ENCODE data around the gene TMEM19. TPM values are rescaled to one million over a fixed set of nuclear protein-coding genes. Genes with fewer than 3 reads are reported as not detected.

The TMEM19 gene
- total and polyA plus RNA-seq, 2 experiments from 2014 or later = 6.5 to 14.1 TPM

GRCh38 chr12:71645268-71645667 lies 40.6 kb upstream of the TMEM19 start:
- DNase-seq (ENCODE audit: low spot score) (no peak), ATAC-seq (no peak)
- Histone ChIP-seq H3K4me1 (ENCODE audit: insufficient read depth) (no peaks in the 10 kb centered on the region), H3K4me3 (no peak overlapping the region), H3K79me2 (replicated peaks; ENCODE audit: insufficient read depth) (peaks cover 28% of the 10 kb centered on the region), H3K27me3 (ENCODE audit: insufficient read depth) (no peaks in the 10 kb centered on the region), H4K20me1 (replicated peaks; ENCODE audit: insufficient read depth) (peaks cover 8% of the 10 kb centered on the region; the same call in 1 of the 2 replicates), H3F3A (replicated peaks; ENCODE audit: low read depth) (no peaks in the 10 kb centered on the region), H2AFZ (no peak overlapping the region), H3K4me2 (no peak overlapping the region), H3K9me2 (ENCODE audit: insufficient read depth) (no peaks in the 10 kb centered on the region), H3K27ac (ENCODE audit: low read depth) (no peak overlapping the region), H3K36me3 (ENCODE audit: insufficient read depth) (peaks cover 52% of the 10 kb centered on the region)
- Mint-ChIP-seq H3K4me1 (no peaks in the 10 kb centered on the region), H3K9me3 (no peaks in the 10 kb centered on the region), H3K4me3 (no peak overlapping the region), H3K36me3 (ENCODE audit: low read depth) (peaks cover 56% of the 10 kb centered on the region), H3K27ac (no peak overlapping the region), H3K27me3 (ENCODE audit: insufficient read depth, low read depth, poor library complexity) (no peaks in the 10 kb centered on the region)
- no peak for TF ChIP-seq ZNF462 (CRISPR knock-in tag; IDR thresholded peaks at IDR 0.05)
- TF ChIP-seq EZH2phosphoT487 (IDR thresholded peaks at IDR 0.05; ENCODE audit: unreplicated experiment) = no peak
- TF ChIP-seq POLR2AphosphoS5 (IDR thresholded peaks at IDR 0.05; ENCODE audit: low read depth) = no peak
- TF ChIP-seq CTCF (conservative IDR thresholded peaks at IDR 0.05; ENCODE audit: low read depth in 2 of 2) = no peak
- no peak for TF ChIP-seq EZH2 (IDR thresholded peaks at IDR 0.05; ENCODE audit: low read depth, unreplicated experiment)
- no peak for TF ChIP-seq CREB1 (CRISPR knock-in tag; IDR thresholded peaks at IDR 0.05; ENCODE audit: low read depth)
- no peak for TF ChIP-seq REST (IDR thresholded peaks at IDR 0.05; ENCODE audit: unreplicated experiment)
- no peak for TF ChIP-seq STAT1 (IDR thresholded peaks at IDR 0.05; ENCODE audit: unreplicated experiment)
- no peak for TF ChIP-seq ZNF114 (CRISPR knock-in tag; IDR thresholded peaks at IDR 0.05)
- no peak for TF ChIP-seq ZNF331 (CRISPR knock-in tag; IDR thresholded peaks at IDR 0.05; ENCODE audit: low read depth)
- TF ChIP-seq ETS1 (IDR thresholded peaks at IDR 0.05) = no peak
- TF ChIP-seq JUNB (IDR thresholded peaks at IDR 0.05; ENCODE audit: unreplicated experiment) = no peak
